Progenitor cell of endocrine pancreas (in vitro differentiated cells): ENCODE data around the gene COL4A6. TPM values are rescaled to one million over a fixed set of nuclear protein-coding genes. Genes with fewer than 3 reads are reported as not detected.

Experiments
- DNase-seq: peaks from one replicate; pipeline ENCODE4 v3.0.0; 2021; ENCODE audit warnings: low spot score; ENCODE audit not compliant: unreplicated experiment
- H3K27ac Mint-ChIP-seq: 2 replicates; pipeline ENCODE4 v1.8.0; 2021; ENCODE audit warnings: mild to moderate bottlenecking, moderate library complexity, mixed read lengths
- H3K27me3 Mint-ChIP-seq: 2 replicates; pipeline ENCODE4 v1.8.0; 2021; ENCODE audit warnings: mixed read lengths
- H3K36me3 Mint-ChIP-seq: 2 replicates; pipeline ENCODE4 v1.8.0; 2022; ENCODE audit warnings: mixed read lengths; ENCODE audit not compliant: insufficient read depth
- H3K4me1 Mint-ChIP-seq: 2 replicates; pipeline ENCODE4 v1.8.0; 2021; ENCODE audit warnings: low read depth, mixed read lengths
- H3K4me3 Mint-ChIP-seq: 2 replicates; pipeline ENCODE4 v1.8.0; 2021; ENCODE audit warnings: low read depth, mild to moderate bottlenecking, moderate library complexity, mixed read lengths
- H3K9me3 Mint-ChIP-seq: 2 replicates; pipeline ENCODE4 v1.8.0; 2021; ENCODE audit warnings: low read depth, mixed read lengths
- CTCF ChIP-seq: fragments of 200-600 bp; sonication (generic); IDR thresholded peaks from one replicate; pipeline ENCODE4 v1.5.0; 2021; ENCODE audit warnings: antibody characterized with exemption, mild to moderate bottlenecking; ENCODE audit not compliant: unreplicated experiment
- total RNA-seq: library from RNA; stranded (reverse); gene quantifications from 2 replicates; pipeline ENCODE4 v1.2.1, GENCODE V29; 2021

The COL4A6 gene
- total RNA-seq, 1 donor from 2014 or later: 66.6 TPM

GRCh38 chrX:108131471-108131870 lies 306.8 kb downstream of the COL4A6 start:
- Mint-ChIP-seq H3K27me3 (no peaks in the 10 kb centered on the region), H3K4me3 (no peak overlapping the region), H3K27ac (no peak overlapping the region), H3K4me1 (no peaks in the 10 kb centered on the region), H3K9me3 (no peaks in the 10 kb centered on the region), H3K36me3 (peaks cover 13% of the 10 kb centered on the region)
- DNase-seq: no peak
- TF ChIP-seq CTCF: no peak

- no peak overlapping the region for H3K27ac Mint-ChIP-seq
- peaks cover 13% of the 10 kb centered on the region for H3K36me3 Mint-ChIP-seq
Measured at GRCh38 chrX:108130889-108131288, 307.3 kb downstream of the COL4A6 start.

GRCh38 chrX:108127152-108127551 lies 311.1 kb downstream of the COL4A6 start:
- no peak overlapping the region for H3K27ac Mint-ChIP-seq
- peaks cover 10% of the 10 kb centered on the region for H3K36me3 Mint-ChIP-seq
- no peak for TF ChIP-seq CTCF
- no peak overlapping the region for H3K4me3 Mint-ChIP-seq
- DNase-seq: no peak
- H3K4me1 Mint-ChIP-seq: peaks cover 11% of the 10 kb centered on the region
- no peaks in the 10 kb centered on the region for H3K9me3 Mint-ChIP-seq
- no peaks in the 10 kb centered on the region for H3K27me3 Mint-ChIP-seq

More at GRCh38 chrX:108130889-108131288, 307.3 kb downstream of the COL4A6 start:
- Mint-ChIP-seq H3K9me3 (no peaks in the 10 kb centered on the region), H3K27me3 (no peaks in the 10 kb centered on the region), H3K4me3 (no peak overlapping the region), H3K4me1 (no peaks in the 10 kb centered on the region)
- no peak for DNase-seq
- TF ChIP-seq CTCF: no peak

GRCh38 chrX:108126661-108127060 lies 311.6 kb downstream of the COL4A6 start:
- no peaks in the 10 kb centered on the region for H3K27me3 Mint-ChIP-seq
- no peak for DNase-seq
- H3K4me3 Mint-ChIP-seq: no peak overlapping the region
- no peak for TF ChIP-seq CTCF
- H3K36me3 Mint-ChIP-seq: peaks cover 8% of the 10 kb centered on the region
- no peaks in the 10 kb centered on the region for H3K9me3 Mint-ChIP-seq
- H3K4me1 Mint-ChIP-seq: peaks cover 16% of the 10 kb centered on the region
- no peak overlapping the region for H3K27ac Mint-ChIP-seq

GRCh38 chrX:108123591-108124366 lies 314.4 kb downstream of the COL4A6 start:
- no peaks in the 10 kb centered on the region for H3K9me3 Mint-ChIP-seq

More at GRCh38 chrX:108123591-108124366, 314.4 kb downstream of the COL4A6 start:
- H3K36me3 Mint-ChIP-seq: no peaks in the 10 kb centered on the region
- peaks cover 29% of the 10 kb centered on the region for H3K4me1 Mint-ChIP-seq
- no peak overlapping the region for H3K4me3 Mint-ChIP-seq
- no peaks in the 10 kb centered on the region for H3K27me3 Mint-ChIP-seq
- no peak for TF ChIP-seq CTCF
- H3K27ac Mint-ChIP-seq: peak overlapping the region; percentile 33
- no peak for DNase-seq
